ENCODE results near the gene PLA2G4E. TPM values are rescaled to one million over a fixed set of nuclear protein-coding genes. Genes with fewer than 3 reads are reported as not detected.

The PLA2G4E gene
- total RNA-seq, 1 donor from 2014 or later, result 18.1 TPM

DNA sequence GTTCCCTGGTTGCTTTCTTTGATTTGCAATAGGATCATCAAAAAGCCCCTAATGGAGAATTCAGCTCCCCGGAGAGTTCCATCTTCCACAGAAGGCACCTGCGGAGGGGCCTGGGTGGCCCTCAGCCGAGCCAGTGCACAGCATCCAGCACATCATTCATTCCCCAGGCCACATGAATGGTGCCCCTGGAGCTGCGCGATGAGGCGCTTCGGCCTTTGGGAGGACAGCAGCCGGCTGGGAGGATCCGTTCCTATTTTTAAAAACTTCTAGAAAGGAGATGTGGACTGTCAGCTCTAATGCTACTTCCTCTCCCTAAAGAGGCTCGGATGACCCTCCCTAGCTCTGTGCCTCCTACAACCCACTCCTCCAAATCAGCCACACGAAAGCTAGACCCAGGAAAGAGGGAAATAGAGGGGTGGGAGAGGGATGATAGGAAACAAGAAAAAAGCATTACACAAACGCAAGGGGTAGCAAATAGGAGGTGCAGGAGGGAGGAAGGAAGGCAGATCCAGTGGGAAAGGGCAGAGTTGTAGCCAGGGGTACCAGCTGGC is 68.8 kb downstream of the PLA2G4E start:
- ATAC-seq, result no peak

- ATAC-seq, result no peak
Measured at GRCh38 chr15:41951571-41951970, 69.3 kb downstream of the PLA2G4E start.

- no peak for ATAC-seq
Measured at GRCh38 chr15:41950489-41950888, 70.4 kb downstream of the PLA2G4E start.

DNA sequence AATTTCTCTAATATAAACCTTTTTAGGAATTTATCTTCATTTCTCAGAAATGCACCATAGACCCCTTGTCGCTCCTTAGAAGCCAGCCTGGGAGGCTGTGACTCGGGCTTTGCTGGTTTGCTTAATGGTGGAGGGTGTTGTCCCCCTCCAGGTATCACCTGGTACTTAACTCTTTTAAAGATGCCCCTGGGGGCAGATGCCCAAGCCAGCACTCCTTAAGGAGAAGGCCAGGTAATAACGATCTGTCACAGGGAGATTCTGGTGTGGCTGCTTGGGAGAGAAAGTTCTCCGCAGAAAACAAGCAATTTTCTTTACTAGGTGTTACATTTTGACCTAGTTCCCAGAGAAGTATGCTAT is 70.7 kb downstream of the PLA2G4E start:
- ATAC-seq, result no peak

GRCh38 chr15:41949401-41950126 is 71.3 kb downstream of the PLA2G4E start:
- no peak for ATAC-seq

DNA sequence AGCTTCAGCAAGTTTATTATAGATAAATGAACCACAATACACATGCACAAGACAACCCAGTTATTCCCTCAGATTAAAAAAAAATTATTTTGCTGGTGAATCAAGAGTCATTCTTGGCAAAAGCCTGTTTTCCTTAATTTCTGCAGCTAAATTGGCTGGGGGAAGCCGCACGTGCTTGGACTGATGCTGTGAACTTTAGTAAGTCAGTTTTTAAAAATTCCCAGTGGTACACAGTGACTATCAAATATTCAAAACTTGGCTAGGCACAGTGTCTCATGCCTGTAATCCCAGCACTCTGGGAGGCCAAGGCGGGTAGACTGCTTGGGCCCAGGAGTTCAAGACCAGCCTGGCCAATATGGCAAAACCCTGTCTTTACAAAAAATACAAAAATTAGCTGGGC is 72.4 kb downstream of the PLA2G4E start:
- no peak for ATAC-seq

DNA sequence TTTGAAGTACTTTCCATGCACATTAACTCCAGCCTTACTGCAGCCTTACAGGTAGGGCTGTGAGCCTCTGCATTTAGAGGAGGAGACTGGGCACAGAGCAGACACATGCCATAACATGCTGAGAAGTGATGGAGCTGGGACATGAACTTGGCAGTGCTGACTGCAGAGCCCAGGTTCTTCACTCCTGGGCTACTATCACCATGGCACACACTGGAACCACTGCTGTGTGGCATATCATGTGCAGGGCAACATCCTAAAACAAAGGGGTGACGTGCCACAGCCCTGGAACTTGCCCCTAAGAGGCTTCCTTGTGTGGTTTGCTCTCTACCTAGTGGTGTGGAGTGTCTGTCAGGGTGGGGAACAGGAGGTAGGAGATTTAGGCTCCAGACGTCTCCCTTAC is 73.9 kb downstream of the PLA2G4E start:
- peak; percentile 90 for ATAC-seq

DNA sequence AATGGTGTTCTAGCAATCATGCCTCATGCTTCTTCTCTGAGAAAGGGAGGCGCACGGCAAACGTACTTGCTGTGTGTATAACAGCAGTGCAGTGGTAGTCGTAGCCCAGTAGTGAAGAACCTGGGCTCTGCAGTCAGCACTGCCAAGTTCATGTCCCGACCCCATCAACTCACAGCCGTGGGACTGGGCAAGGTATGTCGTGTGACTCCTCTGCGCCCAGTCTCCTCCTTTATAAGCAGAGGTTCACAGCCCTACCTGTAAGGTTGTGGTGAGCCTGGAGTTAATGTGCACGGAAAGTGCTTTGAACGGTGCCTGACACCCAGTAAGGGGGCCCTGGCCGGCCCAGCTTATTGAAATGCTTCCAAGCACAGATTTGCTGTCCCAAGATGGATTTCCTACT is 75.1 kb downstream of the PLA2G4E start:
- no peak for ATAC-seq

GRCh38 chr15:41945221-41945620 is 75.6 kb downstream of the PLA2G4E start:
- no peak for ATAC-seq

DNA sequence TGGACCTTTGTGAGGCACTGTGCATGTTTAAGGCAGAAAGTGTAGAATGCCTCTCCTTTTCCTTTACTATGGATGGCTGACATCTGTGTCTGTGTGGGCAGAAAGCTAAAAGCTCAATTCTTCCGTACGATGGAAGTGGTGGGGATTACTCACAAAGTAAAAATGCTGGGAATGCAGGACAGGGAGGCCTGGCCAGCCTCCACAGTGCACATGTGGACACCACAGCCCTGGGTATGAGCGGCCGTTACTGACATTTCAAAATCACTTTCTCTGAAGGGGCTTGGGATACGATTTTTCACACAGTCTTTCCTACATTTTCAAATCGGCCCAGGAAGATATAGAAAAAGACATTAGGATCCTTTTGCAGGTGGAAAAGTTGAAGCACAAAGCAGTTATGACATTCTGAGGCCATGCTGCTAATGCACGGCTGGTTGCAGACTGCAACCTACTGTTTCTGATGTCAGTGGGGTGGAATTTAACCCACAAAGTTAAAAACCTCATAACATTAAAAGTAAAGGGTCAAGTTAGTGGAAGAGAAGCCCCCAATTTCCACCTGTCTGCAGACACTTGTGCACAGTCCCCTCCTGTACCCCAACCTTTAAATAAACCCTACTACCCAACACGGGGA is 76.4 kb downstream of the PLA2G4E start:
- no peak for ATAC-seq

DNA sequence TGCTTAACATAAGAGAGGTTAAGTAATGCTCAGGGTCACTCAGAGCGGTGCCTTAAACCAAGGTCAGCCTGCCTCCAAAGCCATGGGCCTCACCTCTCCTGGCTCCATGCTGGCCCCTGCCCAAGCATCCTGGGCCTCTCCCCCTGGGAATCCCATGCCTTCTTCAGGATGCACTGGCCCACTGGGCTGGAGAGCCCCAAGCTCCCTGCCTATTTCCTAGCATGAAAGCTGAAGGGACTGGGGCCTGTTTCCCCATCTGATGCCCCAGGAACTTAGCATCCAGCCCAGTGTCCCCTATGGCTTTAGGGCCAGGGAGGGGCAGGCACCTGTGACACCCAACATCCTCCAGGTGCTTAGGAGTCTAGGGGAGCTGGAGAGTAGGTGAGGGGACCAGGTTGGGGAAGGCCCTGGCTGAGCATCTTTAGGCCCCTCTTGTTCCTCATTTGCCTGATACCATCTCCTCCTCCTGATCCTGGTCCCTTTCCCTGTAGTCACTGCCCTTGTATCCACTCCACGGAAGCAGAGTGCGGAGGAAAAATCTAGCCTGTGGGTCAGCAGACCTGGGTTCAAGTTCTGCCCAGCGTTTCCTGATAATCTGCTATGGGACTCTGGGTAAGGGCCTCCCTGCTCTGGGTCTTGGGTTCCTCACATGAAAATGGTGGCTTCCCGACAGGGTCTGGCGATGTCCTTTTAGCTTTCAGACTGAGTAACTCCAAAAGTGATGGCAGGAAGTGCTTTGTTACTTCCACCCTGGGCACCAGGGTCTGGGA is 77.1 kb downstream of the PLA2G4E start:
- ATAC-seq, result no peak

- no peak for ATAC-seq
Measured at GRCh38 chr15:41942886-41943285, 78.0 kb downstream of the PLA2G4E start.

GRCh38 chr15:41941644-41942415 is 79.0 kb downstream of the PLA2G4E start:
- ATAC-seq, result peak; percentile 17

- peak; percentile 91 for ATAC-seq
Measured at GRCh38 chr15:41940441-41940857, 80.4 kb downstream of the PLA2G4E start.

DNA sequence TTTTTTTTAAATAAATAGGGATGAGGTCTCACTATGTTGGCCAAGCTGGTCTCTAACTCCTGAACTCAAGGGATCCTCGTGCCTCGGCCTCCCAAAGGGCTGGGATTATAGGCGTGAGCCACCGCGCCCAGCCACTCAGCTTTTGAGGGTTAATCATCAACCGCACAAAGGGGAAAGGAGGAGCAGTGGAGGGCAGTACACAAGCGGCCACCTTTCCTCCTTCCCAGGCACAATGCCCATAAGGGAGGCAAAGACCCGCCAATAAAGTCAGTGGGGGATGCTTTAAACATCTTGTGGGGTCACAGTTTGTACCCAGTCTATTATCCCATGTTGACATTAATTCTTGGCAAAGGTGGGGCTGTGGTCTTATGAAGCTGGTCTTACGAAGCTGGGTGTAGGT is 80.9 kb downstream of the PLA2G4E start:
- peak; percentile 31 for ATAC-seq

DNA sequence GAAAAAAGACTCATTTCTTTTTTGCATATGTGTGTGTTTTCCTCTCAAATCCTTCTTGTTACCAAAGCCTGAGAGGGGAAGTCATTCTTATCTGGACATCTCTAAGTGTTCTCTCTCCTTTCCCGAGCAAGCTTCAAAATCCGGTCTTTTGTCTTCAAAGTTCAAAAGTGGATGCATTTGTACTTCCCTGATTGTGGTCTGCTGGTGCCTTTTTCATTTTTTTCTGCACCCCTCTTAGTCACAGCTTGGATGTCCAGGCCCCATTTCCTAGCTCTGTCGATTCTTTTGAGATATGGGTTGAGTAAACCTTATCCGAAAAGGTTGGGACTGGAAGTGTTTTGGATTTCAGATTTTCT is 83.3 kb downstream of the PLA2G4E start:
- ATAC-seq, result no peak

DNA sequence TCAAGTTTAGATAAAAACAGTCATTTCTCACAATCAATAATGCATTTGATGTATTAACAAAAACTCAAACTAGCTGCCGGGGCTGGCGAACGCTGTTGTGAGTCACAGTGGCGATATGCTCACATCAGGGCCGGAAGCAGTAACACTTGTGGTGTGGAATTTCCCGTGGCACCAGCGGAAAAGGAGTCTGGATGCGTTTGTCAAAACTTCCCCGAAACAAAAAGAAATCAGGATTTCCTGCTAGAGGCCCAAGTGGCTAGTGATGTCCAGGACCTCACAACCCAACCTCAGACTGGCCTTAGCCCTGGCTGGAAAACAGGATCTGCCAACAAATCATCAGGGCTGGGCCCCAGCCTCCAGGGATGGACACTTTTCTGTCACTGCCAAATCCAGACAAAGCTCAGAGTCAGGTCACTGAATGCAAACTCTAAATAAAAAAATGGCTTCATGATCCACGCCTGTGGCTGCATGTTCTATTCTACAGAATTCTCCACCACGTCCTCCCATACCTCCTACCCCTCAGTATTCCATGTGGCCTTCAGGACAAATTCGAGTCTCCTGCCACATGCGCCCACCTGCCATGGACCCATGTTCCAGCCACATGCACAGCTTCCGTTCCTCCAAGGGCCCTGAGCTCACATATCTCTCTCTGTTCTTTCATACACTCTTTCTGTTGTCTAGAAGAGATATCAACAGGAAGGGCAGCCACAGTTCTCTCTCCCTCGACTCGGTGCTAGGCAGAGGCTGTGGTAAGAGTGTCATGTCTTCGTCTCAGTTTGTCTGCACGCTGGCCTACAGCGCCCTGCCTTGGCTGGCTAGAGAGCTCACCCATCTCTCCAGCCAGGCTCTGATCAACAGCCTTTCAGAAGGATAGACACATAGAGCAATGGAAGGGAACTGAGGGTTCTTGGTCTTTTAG is 83.9 kb downstream of the PLA2G4E start:
- no peak for ATAC-seq

DNA sequence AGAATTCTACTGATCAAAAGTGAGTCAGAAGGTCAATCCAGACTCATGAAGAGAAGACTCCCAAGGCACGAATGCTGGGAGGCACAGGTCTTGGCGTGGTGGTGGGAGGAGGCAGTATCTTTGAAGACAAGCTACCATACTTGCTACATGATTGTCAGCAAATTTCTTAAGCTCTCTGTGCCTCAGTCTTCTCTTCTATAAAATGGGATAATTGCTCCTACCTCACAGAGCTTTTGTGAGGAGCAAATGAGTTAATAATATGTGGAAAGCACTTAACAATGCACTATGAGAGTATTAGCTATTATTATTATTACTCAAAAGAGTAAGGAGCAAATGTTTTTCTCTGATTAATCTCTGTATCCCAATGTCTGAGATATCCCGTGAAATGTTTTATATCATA is 84.7 kb downstream of the PLA2G4E start:
- ATAC-seq, result no peak

- ATAC-seq, result no peak
Measured at GRCh38 chr15:41935566-41936020, 85.2 kb downstream of the PLA2G4E start.

DNA sequence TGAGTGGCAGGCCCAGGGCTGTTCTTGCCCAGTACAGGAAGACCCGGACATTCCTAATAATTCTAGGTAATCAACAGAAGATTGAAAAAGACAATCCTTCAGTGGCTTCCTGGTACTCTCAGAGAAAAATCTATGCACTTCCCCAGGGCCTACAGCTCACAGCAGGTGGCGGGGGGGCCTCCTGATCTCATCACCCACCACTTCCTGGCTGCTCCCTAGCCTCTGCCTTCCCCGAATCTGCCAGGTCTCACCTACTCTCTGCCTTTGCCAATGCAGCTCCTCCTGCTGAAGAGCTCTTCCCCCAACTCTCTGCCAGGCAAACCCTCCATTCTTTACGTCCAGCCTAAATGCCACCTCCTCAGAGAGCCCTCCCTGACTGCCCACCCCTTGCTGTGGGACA is 86.0 kb downstream of the PLA2G4E start:
- peak; percentile 75 for ATAC-seq

- peak; percentile 88 for ATAC-seq
Measured at GRCh38 chr15:41933771-41934170, 87.1 kb downstream of the PLA2G4E start.

GRCh38 chr15:41933326-41933725 is 87.5 kb downstream of the PLA2G4E start:
- ATAC-seq, result no peak
